Measurements from ENCODE around the gene OPCML. TPM values are rescaled to one million over a fixed set of nuclear protein-coding genes. Genes with fewer than 3 reads are reported as not detected.

Gene OPCML
- total RNA-seq, 4 donors from 2014 or later, result 0.33 TPM; not detected in 3

GRCh38 chr11:132549001-132549400, 983.3 kb downstream of the OPCML start:
- Histone ChIP-seq H3K27me3 (no peaks in the 10 kb centered on the region), H3K4me3 (replicated peaks in 1 of 3) (no peak overlapping the region), H3K36me3 (no peaks in the 10 kb centered on the region), H3K4me1 (no peaks in the 10 kb centered on the region), H3K27ac (no peak overlapping the region), H3K9me3 (no peaks in the 10 kb centered on the region)
- 86 to 90% methylated on average over 7 of the region's 7 CpGs for WGBS, 2 donors
- TF ChIP-seq POLR2A (IDR thresholded peaks at IDR 0.05), result no peak
- TF ChIP-seq CTCF (IDR thresholded peaks at IDR 0.05), result no peak
- intact Hi-C loops (cut with DNase I), result no loop called here
- no peak for DNase-seq

GRCh38 chr11:132544007-132544406, 988.3 kb downstream of the OPCML start:
- H3K27me3 ChIP-seq, result no peaks in the 10 kb centered on the region
- 74 to 91% methylated on average over 5 of the region's 5 CpGs for WGBS, 2 donors

GRCh38 chr11:132541794-132542193, 990.5 kb downstream of the OPCML start:
- Histone ChIP-seq H3K27me3 (no peaks in the 10 kb centered on the region), H3K4me3 (replicated peaks in 1 of 3) (no peak overlapping the region), H3K4me1 (no peaks in the 10 kb centered on the region), H3K27ac (no peak overlapping the region), H3K9me3 (no peaks in the 10 kb centered on the region), H3K36me3 (no peaks in the 10 kb centered on the region)
- intact Hi-C loops (cut with DNase I), result no loop called here
- TF ChIP-seq CTCF (IDR thresholded peaks at IDR 0.05) (no peak), POLR2A (IDR thresholded peaks at IDR 0.05) (no peak)
- 91 to 95% methylated on average over 2 of the region's 2 CpGs for WGBS, 2 donors
- DNase-seq, result no peak

More at GRCh38 chr11:132544007-132544406, 988.3 kb downstream of the OPCML start:
- Histone ChIP-seq H3K9me3 (no peaks in the 10 kb centered on the region), H3K27ac (no peak overlapping the region), H3K36me3 (no peaks in the 10 kb centered on the region), H3K4me3 (replicated peaks in 1 of 3) (no peak overlapping the region), H3K4me1 (no peaks in the 10 kb centered on the region)
- DNase-seq, result no peak
- no peak for TF ChIP-seq CTCF (IDR thresholded peaks at IDR 0.05)
- no peak for TF ChIP-seq POLR2A (IDR thresholded peaks at IDR 0.05)
- intact Hi-C loops (cut with DNase I), result no loop called here

GRCh38 chr11:132540581-132540980, 991.7 kb downstream of the OPCML start:
- TF ChIP-seq POLR2A (IDR thresholded peaks at IDR 0.05) (no peak), CTCF (IDR thresholded peaks at IDR 0.05) (no peak)
- Histone ChIP-seq H3K27me3 (no peaks in the 10 kb centered on the region), H3K27ac (no peak overlapping the region), H3K9me3 (no peaks in the 10 kb centered on the region), H3K36me3 (no peaks in the 10 kb centered on the region), H3K4me3 (replicated peaks in 1 of 3) (no peak overlapping the region), H3K4me1 (no peaks in the 10 kb centered on the region)
- intact Hi-C loops (cut with DNase I), result no loop called here
- 45 to 49% methylated on average over 2 of the region's 2 CpGs for WGBS, 2 donors
- no peak for DNase-seq

- intact Hi-C loops (cut with DNase I), result no loop called here
- H3K4me3 ChIP-seq (replicated peaks in 1 of 3), result no peak overlapping the region
- H3K27me3 ChIP-seq, result no peaks in the 10 kb centered on the region
- no peaks in the 10 kb centered on the region for H3K9me3 ChIP-seq
- TF ChIP-seq CTCF (IDR thresholded peaks at IDR 0.05), result no peak
- no peak for TF ChIP-seq POLR2A (IDR thresholded peaks at IDR 0.05)
- no peak overlapping the region for H3K27ac ChIP-seq
- WGBS, 2 donors, result 83 to 91% methylated on average over 7 of the region's 7 CpGs
- H3K4me1 ChIP-seq, result no peaks in the 10 kb centered on the region
- no peaks in the 10 kb centered on the region for H3K36me3 ChIP-seq
- no peak for DNase-seq
These were observed 992.5 kb downstream of the OPCML start for GRCh38 chr11:132539590-132540368.
